Activated naive CD4-positive, alpha-beta T cell treated with anti-CD3 and anti-CD28 coated beads, Interleukin-2, amount 50 U/mL, for 16 hours (primary cell): ENCODE data around the gene UBXN10.

ENCODE experiments used
- DNase-seq: peaks from one replicate; pipeline ENCODE4 v3.0.0-alpha.2; 2020

The UBXN10 gene

GRCh38 chr1:20185834-20186782 lies at the start of gene UBXN10, which contains the start of gene PLA2G2C:
Gene UBXN10, plus strand, starts transcription at chr1:20186096. Its CDS starts 4,466 bp downstream, at chr1:20190562.
Gene PLA2G2C, minus strand, starts transcription at chr1:20186518. Its CDS starts 9,155 bp downstream, at chr1:20177363.
- peak; percentile 75 for DNase-seq

DNA sequence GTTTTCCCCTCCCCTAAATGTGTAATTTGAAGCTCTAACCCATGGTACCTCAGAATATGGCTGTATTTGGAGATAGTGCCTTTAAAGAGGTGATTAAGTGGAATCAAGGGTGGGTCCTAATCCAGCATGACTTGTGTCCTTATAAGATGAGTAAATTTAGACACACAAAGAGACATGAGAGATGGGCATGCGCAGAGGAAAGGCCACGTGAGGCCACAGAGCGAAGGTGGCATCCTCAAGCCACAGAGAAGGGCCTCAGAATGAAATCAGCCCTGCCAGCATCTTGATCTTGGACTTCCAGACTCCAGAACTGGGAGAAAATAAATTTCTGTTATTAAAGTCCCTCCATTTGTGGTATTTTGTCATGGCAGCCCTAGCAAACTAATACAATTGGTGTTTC lies 49.6 kb upstream of the UBXN10 start:
- DNase-seq, result no peak

- DNase-seq, result no peak
These were observed 48.8 kb upstream of the UBXN10 start for GRCh38 chr1:20137055-20137454.

GRCh38 chr1:20137604-20138003 lies 48.3 kb upstream of the UBXN10 start:
- DNase-seq, result no peak

DNA sequence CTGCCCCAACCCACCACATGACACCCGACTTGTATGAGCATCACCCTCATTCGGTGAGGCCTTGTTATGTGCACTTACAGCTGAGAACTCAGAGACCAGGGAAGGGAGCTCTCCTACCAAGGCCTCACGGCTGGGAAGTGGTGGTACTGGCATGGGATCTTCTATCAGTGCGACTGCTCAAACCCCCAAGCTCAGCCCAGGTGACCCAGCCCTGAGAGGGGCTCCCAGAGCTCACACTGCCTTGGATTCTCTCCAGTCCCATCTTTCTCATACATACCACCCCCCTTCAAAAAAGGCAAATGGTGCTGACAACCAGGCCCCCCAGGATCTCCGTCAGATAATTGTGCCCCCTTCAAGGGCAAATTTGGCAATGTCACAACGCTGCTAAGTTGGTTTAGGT lies 47.5 kb upstream of the UBXN10 start:
- DNase-seq, result no peak

GRCh38 chr1:20138961-20139550 lies 46.8 kb upstream of the UBXN10 start, which contains the start of gene PLA2G2F:
Gene PLA2G2F, plus strand, starts transcription at chr1:20139323. Its CDS starts 105 bp downstream, at chr1:20139428.
- no peak for DNase-seq

DNA sequence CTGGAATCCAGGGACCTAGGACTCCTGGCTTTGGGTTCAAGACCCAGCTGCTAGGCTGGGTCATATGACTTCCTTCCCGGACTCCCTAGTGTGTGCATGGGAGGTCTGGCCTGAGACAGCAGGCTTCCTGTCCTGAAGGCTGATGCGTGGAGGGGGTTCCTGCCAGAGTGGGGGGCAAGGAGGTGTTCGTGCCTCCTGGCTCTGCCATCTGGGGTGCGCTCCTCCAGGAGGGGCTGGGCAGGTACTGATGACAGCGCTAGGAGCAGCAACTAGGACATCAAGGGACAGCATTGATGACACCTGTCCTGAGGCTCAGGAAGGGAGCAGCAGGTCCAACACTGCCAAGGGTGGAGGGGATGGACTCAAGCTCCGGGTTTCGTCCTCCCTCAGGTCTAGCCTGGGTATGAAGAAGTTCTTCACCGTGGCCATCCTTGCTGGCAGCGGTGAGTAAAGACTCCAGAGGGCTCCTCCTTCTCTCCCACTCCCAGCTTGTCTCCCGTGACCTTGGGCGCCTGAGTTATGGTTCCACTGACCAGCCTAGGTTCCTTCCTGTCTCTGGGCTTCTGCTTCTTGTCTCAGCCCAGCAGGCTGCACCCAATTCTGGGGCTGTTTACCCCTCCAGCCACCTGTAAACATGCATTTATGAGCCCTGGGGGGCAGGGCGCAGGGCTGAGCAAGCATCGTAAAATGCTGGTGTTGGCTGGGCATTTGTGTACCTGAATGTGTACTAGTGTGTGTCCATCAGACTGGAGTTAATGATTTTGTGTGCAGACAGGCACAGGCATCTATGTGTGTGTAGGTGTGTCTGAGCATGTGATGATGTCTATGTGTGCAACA lies 45.9 kb upstream of the UBXN10 start:
- no peak for DNase-seq

- DNase-seq, result no peak
These were observed 44.9 kb upstream of the UBXN10 start for GRCh38 chr1:20141001-20141400.

GRCh38 chr1:20141466-20141865 lies 44.4 kb upstream of the UBXN10 start:
- DNase-seq, result no peak

DNA sequence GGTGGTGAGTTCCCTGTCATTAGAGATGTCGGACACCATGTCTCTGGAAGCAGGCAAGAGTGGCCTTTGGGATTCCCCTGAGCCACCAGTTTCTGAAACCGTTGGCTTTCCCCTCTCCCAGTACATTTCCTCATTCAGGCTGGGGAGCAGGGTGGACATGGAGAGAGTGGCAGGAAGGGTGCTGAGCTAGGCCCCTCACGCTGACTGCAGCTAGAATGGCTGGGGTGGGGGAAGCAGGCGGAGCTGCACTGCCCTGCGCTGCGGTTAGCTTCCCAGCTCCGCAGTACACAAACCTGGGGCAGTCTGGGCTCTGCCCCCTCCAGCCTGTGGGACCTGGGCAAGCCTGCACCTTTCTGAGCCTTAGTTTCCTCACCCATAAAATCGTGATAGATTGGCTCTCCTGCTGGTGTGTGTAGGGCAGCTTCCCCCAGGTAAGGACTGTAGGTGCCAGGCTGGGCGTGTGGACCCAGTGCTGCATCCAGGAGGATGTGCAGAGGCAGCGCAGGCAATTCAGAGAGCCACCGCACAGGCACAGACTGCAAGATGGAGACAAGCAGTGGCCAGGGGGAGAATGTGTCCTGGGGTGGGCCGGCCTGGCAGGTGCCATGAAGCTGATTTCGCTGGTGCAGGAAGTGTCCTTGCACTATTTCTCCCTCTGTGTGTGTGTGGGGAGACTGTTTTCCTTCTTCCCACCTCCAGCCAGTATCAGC lies 43.7 kb upstream of the UBXN10 start:
- DNase-seq, result no peak

DNA sequence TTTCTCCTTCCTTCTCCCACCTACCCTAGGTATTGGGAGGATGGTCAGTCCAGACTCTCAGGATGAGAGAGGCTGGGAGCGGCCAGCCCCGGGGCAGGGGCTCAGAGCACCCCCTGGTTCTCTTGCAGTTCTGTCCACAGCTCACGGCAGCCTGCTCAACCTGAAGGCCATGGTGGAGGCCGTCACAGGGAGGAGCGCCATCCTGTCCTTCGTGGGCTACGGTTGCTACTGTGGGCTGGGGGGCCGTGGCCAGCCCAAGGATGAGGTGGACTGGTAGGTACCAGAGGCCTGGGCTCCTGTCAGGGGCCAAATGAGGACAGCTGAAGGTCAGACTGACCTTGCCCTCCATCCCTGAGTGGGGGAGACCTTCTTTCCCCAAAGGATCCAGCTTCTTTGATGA lies 42.6 kb upstream of the UBXN10 start:
- no peak for DNase-seq

DNA sequence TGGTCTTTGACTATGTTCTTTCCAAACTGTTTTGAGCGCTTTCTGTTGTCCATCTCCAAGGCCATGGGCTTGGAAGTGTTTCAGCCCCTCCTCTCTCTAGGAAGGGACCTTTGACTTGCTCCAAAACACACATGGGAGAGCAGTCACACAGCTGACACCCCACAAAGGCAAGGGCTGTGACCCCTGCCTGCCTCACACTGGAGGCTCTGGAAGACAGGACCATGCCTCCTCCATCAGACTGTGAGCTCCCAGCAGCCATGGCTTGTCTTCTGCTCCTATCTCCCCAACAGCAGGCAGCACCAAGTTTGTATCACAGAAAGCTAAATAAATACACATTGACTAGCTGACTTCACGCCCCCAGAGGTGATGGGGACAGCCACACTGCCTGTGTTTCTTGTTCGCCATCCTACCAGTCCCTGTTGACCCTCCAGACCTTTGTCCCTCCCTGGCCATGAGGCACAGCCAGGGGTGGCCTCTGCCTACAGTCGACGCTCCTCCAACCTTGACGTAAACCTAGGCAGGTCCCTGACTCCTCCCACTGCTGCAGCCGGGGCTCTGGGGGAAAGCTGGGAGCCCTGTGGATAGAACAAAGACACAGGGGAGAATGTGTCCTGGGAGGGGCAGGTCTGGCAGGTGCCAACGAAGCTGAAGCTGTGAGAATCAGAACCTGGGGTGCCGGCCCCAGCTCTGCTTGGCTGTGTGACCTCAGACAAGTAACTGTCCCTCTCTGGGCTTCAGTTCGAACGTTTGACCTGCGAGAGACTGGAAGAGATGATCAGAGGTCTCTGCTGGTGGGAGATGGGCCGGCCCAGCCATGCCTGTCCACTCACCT lies 41.9 kb upstream of the UBXN10 start:
- DNase-seq, result no peak

GRCh38 chr1:20147846-20148570 lies 37.9 kb upstream of the UBXN10 start:
- DNase-seq, result no peak

DNA sequence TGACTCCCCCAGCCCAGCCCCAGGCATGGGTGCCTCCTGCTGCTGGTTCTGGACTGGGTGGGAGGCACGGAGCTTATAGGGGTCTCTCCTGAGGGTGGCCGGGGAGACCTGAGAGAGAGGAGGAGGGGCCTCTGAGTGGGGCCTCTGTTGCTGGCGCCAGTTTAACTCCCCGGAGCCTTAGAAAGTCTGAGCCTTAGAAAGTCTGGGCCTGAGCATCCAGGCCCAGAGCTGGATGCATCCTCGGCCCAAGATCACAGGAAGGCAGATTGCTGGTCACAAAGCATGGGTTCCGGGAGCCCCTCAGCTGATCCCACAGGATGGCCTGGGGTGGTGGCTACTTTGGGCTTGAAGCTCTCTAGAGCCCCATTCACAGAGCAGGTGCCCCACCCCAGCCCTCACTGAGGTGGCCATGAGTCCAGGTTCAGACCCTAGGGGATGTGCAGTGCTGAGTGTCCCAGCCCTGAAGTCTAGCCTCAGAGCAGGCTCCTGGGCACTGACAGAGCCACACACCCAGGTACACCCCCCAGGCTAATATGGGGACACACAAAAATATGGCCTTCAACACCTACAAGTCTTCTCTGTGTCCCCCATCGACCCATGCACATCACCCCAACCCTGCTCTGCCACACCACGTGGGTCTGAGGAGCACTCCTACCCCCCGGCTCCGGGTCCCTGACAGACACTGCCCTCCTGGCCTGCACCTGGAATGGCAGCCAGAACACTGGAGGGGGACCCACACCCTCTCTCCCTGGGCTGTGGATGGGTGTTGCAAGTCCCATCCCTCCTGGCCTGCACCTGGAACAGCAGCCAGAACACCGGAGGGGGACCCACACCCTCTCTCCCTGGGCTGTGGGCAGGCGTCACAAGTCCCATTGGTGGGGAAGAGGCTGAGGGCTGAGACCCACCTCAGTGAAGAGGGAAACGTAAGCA lies 37.1 kb upstream of the UBXN10 start:
- no peak for DNase-seq

DNA sequence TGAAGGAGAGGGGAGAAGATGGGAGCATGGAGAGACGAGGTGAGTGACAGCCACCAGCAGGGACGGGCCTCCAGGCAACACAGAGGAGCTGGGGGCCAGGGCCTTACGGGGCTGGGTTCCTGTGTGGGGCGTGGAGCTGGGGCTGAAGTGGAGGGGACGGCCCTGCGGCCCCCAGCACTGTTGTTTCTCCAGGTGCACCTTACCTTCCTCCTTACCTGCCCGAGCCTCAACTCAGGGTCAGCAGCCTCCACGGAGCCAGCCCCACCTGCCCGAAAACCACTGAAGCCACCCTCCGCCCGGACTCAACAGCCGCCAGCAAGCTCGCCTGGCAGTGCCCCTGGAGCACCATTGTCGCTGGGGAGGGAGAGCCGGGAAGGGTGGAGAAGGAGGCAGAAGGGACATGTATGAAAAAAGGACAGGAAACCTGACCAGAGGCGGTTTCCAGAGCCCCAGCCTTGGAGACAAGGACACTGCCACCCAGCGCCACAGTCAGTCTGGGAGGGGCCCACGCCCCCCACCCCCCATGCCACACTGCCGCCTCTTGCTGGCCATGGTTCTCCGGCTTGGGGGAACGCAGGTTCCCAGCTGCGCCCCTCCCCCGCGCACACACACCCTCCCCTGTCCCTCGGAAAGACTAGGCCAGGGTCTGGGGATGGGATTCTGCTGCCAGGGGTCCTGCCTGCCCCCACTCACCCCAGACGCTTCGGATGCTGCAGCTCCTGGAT lies 36.1 kb upstream of the UBXN10 start:
- no peak for DNase-seq

- no peak for DNase-seq
These were observed 35.6 kb upstream of the UBXN10 start for GRCh38 chr1:20150326-20150705.

GRCh38 chr1:20150969-20151368 lies 34.9 kb upstream of the UBXN10 start:
- DNase-seq, result no peak

- DNase-seq, result peak; percentile 78
These were observed 33.8 kb upstream of the UBXN10 start for GRCh38 chr1:20151906-20152598.

GRCh38 chr1:20152599-20152930 lies 33.3 kb upstream of the UBXN10 start:
- no peak for DNase-seq
